Thoracic aorta endothelial cell (primary cell): ENCODE results near the gene COL16A1. TPM values are rescaled to one million over a fixed set of nuclear protein-coding genes. Genes with fewer than 3 reads are reported as not detected.

Source experiments
- total RNA-seq: library from RNA; depleted of rRNA; stranded (reverse); fragments of >200 nt; gene quantifications from 2 replicates; pipeline ENCODE4 v1.2.3, GENCODE V29; 2012

Gene COL16A1
- 0.43 and 0.93 TPM in 2 replicates for total RNA-seq

GRCh38 chr1:31703431-31704270, at the start of gene COL16A1:
TSS of gene COL16A1 (minus strand) at chr1:31704017. CDS start at chr1:31702193, 1,824 bp downstream.

GRCh38 chr1:31644560-31645273, 59.1 kb downstream of the COL16A1 start, which contains the start of gene PEF1:
TSS of gene PEF1 (minus strand) at chr1:31644876. CDS start at chr1:31644864, 12 bp downstream.

GRCh38 chr1:31617218-31617915, 86.5 kb downstream of the COL16A1 start, which contains the start of gene HCRTR1:
TSS of gene HCRTR1 (plus strand) at chr1:31617689. CDS start at chr1:31619193, 1,504 bp downstream.

Other genes starting within 250 kb of the COL16A1 start
- gene TINAGL1, start 127.5 kb downstream of the COL16A1 start, total RNA-seq = 329 and 456 TPM in 2 replicates
- 0.57 and 0.66 TPM in 2 replicates for gene HCRTR1, start 86.3 kb downstream of the COL16A1 start, total RNA-seq
- 63.0 and 76.7 TPM in 2 replicates for gene PEF1, start 59.1 kb downstream of the COL16A1 start, total RNA-seq
- gene ADGRB2, start 60.3 kb upstream of the COL16A1 start, total RNA-seq = 0.79 and 0.80 TPM in 2 replicates
- gene SPOCD1, start 112.0 kb upstream of the COL16A1 start, total RNA-seq = 53.7 and 57.9 TPM in 2 replicates
- gene PTP4A2, start 234.4 kb upstream of the COL16A1 start, total RNA-seq = 493 and 522 TPM in 2 replicates